Astrocyte of the cerebellum (primary cell): Measurements from ENCODE around the gene APLP1.

ENCODE experiments used
- DNase-seq: peaks from one replicate; pipeline ENCODE4 v3.0.0-alpha.2; 2011; ENCODE audit warnings: low read depth
- H3K4me3 ChIP-seq: 2 replicates; pipeline ENCODE4 v1.5.1; 2011; ENCODE audit warnings: mild to moderate bottlenecking, low read depth, low read length, moderate library complexity
- in situ Hi-C: cut with HindIII; loops from 2 replicates; pipeline ENCODE4 v1.10.0; 2017; ENCODE audit warnings: low sequenced_read_pairs
- TF ChIP-seq, protein P1 (sequence below): IDR thresholded peaks from 2 replicates; pipeline ENCODE4 v1.5.1; 2012; ENCODE audit warnings: low read length, low read depth, moderate library complexity, mild to moderate bottlenecking; ENCODE audit errors: missing control alignments

APLP1 gene

DNA sequence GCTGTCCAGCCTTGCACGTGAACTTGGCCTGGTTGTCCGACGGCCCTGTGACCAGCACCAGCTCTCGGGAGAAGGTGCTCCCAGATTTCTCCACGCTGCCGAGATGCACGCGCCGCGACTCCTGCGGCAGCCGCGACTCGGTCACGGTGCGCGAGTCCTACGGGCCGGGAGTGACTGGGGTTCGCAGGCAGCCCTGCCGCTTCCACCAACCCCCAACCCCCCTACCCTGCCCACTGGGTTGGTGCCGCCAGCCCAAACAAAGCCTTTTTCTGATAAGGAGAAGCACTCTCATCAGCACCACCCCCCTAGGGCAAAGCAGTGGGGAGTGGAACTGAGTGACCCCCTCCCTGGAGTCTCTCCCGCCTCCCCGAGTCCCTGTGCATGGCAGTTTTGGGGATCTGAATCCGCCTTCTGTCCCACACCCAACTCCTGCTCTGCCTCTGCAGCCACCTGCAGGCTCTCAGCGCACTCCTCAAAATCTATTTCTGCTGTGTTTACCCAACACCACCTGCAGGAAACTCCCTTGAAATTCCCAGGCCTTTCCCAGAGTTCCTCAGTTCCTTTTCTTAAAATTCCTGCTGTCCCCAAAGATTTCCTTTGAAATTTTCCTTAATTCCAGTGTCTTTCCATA is 22.2 kb upstream of the APLP1 start:
- TF ChIP-seq, protein P1, sequence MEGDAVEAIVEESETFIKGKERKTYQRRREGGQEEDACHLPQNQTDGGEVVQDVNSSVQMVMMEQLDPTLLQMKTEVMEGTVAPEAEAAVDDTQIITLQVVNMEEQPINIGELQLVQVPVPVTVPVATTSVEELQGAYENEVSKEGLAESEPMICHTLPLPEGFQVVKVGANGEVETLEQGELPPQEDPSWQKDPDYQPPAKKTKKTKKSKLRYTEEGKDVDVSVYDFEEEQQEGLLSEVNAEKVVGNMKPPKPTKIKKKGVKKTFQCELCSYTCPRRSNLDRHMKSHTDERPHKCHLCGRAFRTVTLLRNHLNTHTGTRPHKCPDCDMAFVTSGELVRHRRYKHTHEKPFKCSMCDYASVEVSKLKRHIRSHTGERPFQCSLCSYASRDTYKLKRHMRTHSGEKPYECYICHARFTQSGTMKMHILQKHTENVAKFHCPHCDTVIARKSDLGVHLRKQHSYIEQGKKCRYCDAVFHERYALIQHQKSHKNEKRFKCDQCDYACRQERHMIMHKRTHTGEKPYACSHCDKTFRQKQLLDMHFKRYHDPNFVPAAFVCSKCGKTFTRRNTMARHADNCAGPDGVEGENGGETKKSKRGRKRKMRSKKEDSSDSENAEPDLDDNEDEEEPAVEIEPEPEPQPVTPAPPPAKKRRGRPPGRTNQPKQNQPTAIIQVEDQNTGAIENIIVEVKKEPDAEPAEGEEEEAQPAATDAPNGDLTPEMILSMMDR = no peak

DNA sequence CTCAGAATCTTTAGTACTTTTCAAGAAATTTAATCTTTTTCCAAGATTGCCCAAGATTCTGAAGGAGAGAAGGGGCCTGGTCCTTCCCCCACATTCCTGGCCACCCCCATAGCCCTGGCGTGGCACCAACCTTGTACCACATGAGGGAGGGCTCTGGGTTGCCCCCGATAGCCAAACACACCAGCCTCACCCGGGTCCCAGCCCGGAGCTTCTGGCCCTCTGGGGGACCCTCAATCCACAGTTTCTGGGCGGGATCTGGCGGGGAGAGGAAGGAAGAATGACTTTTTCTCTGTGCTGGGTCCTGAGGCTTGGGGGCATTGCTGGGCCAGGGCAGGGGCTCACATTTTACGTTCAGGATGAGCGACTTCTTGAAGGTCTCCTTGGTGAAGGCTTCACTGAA is 20.5 kb upstream of the APLP1 start:
- no peak overlapping the region for H3K4me3 ChIP-seq
- in situ Hi-C loops = no loop called here
- TF ChIP-seq, protein P1 = no peak
- DNase-seq = no peak

More for the DNA sequence above, 22.2 kb upstream of the APLP1 start:
- DNase-seq = no peak
- in situ Hi-C loops = no loop called here
- H3K4me3 ChIP-seq = no peak overlapping the region

DNA sequence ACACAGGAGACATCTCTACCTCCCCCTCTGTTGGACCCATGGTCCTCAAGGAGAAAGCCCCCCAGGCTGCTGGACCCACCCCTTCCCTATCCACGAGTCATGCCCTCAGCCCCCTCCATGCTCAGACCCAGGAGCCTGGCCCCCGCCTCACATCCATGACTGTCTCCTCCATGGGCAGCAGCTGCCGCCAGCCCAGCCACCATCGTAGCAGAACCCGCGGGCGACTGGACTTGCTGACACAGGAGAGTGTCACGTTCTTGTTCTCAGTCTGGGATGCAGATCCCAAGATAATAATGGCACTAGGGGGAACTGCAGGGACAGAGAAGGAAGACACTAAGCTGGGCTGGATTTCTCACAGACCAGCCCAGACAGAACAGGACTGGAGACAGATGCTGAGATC is 19.9 kb upstream of the APLP1 start:
- H3K4me3 ChIP-seq = no peak overlapping the region
- in situ Hi-C loops = no loop called here
- DNase-seq = no peak
- TF ChIP-seq, protein P1 = no peak

DNA sequence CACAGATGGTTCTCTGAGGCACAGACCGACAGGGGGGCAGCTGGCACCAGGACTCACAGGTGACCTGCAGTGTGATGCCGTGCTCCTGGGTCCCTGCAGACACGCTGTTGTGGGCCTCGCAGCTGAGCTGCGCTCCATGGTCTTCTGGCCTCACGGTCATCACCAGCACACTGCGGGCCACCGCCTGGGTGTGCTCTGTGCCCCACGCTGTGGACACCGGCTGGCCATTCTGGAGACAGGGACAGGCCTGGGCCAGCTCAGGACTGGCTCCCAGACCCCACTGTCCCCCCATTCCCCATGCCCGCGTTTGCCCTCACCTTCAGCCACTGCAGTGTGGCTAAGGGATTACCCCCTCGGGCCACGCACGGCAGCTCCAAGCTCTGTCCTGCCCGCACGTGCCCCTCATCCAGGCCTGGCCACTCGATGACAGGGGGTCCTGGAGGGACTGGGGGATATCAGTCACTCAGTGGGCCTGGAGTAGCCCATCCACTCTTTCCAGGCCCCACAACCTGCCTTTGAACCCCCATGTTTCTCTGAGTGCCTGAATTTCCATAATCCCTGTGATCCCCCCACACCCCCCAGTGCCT is 19.4 kb upstream of the APLP1 start:
- in situ Hi-C loops = no loop called here
- TF ChIP-seq, protein P1 = no peak
- no peak for DNase-seq
- H3K4me3 ChIP-seq = no peak overlapping the region

DNA sequence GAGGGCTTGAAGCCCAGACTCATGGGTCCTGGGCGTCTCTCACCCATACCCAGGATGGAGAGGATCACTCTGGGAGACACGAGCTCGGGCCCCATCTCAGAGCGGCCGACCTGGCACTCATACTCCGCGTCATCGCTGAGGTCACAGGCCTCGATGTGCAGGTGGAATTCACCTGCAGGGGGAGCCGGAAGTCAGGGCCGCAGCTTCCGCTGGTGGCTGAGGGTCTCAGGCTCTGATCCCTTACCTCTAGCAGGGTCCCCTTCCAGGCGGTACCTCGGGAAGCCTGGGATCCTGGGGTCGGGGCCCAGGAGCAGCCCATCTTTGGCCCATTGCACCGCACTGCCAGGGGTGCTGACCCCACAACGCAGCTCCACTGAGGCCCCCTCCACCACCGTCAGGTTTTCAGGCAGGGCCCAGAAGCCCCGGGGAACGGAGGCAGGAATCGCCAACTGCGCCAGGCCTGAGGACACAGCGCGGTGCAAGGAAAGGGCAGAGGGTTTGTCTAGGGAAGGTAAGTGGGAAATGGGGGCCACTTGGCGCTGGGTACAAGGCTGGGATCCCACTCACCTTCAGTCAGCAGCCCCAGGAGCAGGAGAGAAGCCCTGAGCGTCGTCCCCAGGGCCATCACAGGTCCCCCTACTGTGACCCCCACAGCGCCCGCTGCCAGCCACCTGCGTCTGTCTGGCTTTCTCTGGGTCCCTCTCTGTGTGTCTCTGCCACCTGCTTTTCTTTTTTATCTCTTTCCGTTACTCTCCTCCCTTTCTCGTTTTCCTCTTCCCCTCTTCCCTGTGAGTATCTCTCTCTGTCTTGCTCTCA is 17.0 kb upstream of the APLP1 start:
- no peak for DNase-seq
- in situ Hi-C loops = loop anchor here (5.0 kb wide), 1 partner anchor 51 kb away; the partner anchor contains the start of genes HCST and NFKBID
- no peak overlapping the region for H3K4me3 ChIP-seq
- TF ChIP-seq, protein P1 = peak; percentile 23

DNA sequence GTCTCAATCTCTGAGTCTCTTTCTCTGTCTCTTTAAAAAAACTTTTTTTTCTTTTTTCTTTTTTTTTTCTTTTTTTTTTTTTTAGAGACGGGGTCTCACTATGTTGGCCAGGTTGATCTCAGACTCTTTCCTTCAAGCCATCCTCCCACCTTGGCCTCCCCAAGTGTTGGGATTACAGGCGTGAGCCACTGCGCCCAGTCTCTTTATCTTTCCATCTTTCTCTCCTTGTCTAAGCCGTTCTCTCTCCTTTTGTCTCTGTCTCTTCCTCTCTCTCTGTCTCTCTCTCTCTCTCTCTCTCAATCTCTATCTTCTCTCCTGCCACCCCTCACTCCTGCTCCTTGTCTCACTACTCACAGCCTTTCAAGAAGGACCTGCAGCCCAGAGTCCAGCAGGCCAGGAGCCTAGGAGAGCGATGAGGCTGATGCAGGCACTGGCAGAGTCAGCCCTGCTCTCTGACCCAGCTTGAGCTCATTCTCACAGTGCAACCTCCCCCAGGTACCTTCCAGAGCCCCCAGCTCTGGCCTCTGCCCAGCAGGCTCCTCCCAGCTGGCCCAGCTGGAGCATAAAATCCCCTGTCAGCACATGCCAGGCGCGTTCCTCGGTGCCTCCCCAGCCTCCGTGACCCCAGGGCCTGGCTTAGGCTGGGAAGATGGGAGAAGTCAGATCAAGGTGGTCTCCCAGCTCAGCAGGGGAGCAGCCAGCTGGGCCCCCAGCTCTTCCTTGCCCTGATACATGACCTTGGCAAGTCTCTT is 16.2 kb upstream of the APLP1 start, which contains the start of gene NPHS1:
NPHS1 (minus strand) TSS at position 476 of the 752 bp plus-strand sequence. CDS start 667 bp downstream, outside the sequence.
- in situ Hi-C loops = loop anchor here (5.0 kb wide), 1 partner anchor 50 kb away; the partner anchor contains the start of genes HCST and NFKBID
- TF ChIP-seq, protein P1 = no peak
- DNase-seq = no peak

More for the DNA sequence above, 16.2 kb upstream of the APLP1 start, which contains the start of gene NPHS1:
- H3K4me3 ChIP-seq = no peak within 1 kb of the TSS
